HCT116 (cell line): ENCODE data around the gene RBM15B. TPM values are rescaled to one million over a fixed set of nuclear protein-coding genes. Genes with fewer than 3 reads are reported as not detected.

Source experiments
- ATAC-seq: fragments of 200-7000 bp; cut with Tn5 transposase; 2 replicates; pipeline ENCODE4 v1.9.1; 2020; ENCODE audit warnings: mild to moderate bottlenecking, moderate library complexity
- BruUV-seq: library from RNA; stranded (reverse); fragments of 400-500 nt; replicated peaks from 2 replicates; lab custom pipeline; 2021; lab: Mats Ljungman, UMichigan
- CTCF ChIA-PET: fragments of 300-600 bp; sonication (Branson Sonifier 250); formaldehyde crosslinking; loops from one replicate; lab custom pipeline; 2021; ENCODE audit warnings: antibody characterized with exemption; lab: Charles Lee
- POLR2A ChIA-PET: fragments of 300-600, 350-600 bp; sonication (Branson Sonifier 250); formaldehyde crosslinking; loops from one replicate; lab custom pipeline; 2021; ENCODE audit warnings: antibody characterized with exemption; lab: Charles Lee
- RAD21 ChIA-PET, 2 experiments: fragments of 300-600 bp; sonication (Branson Sonifier 250); formaldehyde crosslinking; loops; one replicate each; lab custom pipeline; 2023; ENCODE audit warnings: low total read pairs in 2 of 2; ENCODE audit not compliant: uncharacterized antibody in 2 of 2, unreplicated experiment in 2 of 2, low non-redundant PET in 1 of 2; lab: Charles Lee
- DNase-seq: peaks from one replicate; pipeline ENCODE4 v3.0.0-alpha.2; 2010; ENCODE audit warnings: low read depth, low spot score
- H2AFZ ChIP-seq: fragments of 200-600 bp; shearing (Covaris generic), sonication (generic); 2 replicates; pipeline ENCODE4 v1.6.1; 2017; ENCODE audit warnings: low read depth, mixed run types, mixed read lengths, antibody characterized with exemption, low read length; ENCODE audit not compliant: poor library complexity, severe bottlenecking
- H3K27ac ChIP-seq: 2 replicates; pipeline ENCODE4 v1.5.1; 2012; ENCODE audit warnings: low read depth, low read length
- H3K27me3 ChIP-seq: fragments of 200-600 bp; sonication (generic); 2 replicates; pipeline ENCODE4 v1.6.1; 2016; ENCODE audit warnings: mixed run types, low read length, mixed read lengths; ENCODE audit not compliant: insufficient read depth
- H3K36me3 ChIP-seq, 2 experiments: fragments of 200-500 bp in 1 of 2; fragments of 200-600 bp in 1 of 2; sonication (Bioruptor generic) in 1 of 2; sonication (generic) in 1 of 2; 2 replicates each; pipeline versions ENCODE4 v1.5.1 to v1.6.1; 2014 to 2016; ENCODE audit warnings: low read length in 2 of 2, inconsistent platforms in 1 of 2, mixed read lengths in 1 of 2, mixed run types in 1 of 2; ENCODE audit not compliant: insufficient read depth in 2 of 2, control insufficient read depth in 1 of 2
- H3K4me1 ChIP-seq, 2 experiments: fragments of 200-600 bp in 1 of 2; sonication (generic) in 1 of 2; 2 replicates each; pipeline versions ENCODE4 v1.5.1 to v1.6.1; 2012 to 2017; ENCODE audit warnings: low read length in 2 of 2, inconsistent platforms in 1 of 2, mild to moderate bottlenecking in 1 of 2, mixed read lengths in 1 of 2, mixed run types in 1 of 2, moderate library complexity in 1 of 2; ENCODE audit not compliant: insufficient read depth in 2 of 2, control insufficient read depth in 1 of 2
- H3K4me2 ChIP-seq: fragments of 200-600 bp; sonication (generic); 2 replicates; pipeline ENCODE4 v1.6.1; 2017; ENCODE audit warnings: mixed run types, low read length, mixed read lengths
- H3K4me3 ChIP-seq, 2 experiments: fragments of 200-600 bp in 1 of 2; sonication (generic) in 1 of 2; replicated peaks in 1 of 2; 2 replicates each; pipeline ENCODE4 v1.5.1; 2011 to 2016; ENCODE audit warnings: low read length in 2 of 2, control low read depth in 1 of 2, low read depth in 1 of 2, mild to moderate bottlenecking in 1 of 2, mixed read lengths in 1 of 2, mixed run types in 1 of 2
- H3K79me2 ChIP-seq: fragments of 200-600 bp; sonication (generic); 2 replicates; pipeline ENCODE4 v1.6.1; 2017; ENCODE audit warnings: mild to moderate bottlenecking, mixed run types, low read length, moderate library complexity, mixed read lengths; ENCODE audit not compliant: insufficient read depth
- H3K9ac ChIP-seq: fragments of 200-600 bp; sonication (generic); 2 replicates; pipeline ENCODE4 v1.6.1; 2016; ENCODE audit warnings: low read length, mixed read lengths
- H3K9me2 ChIP-seq: fragments of 200-600 bp; sonication (generic), shearing (Covaris generic); 2 replicates; pipeline ENCODE4 v1.6.1; 2017; ENCODE audit warnings: mixed run types, mild to moderate bottlenecking, moderate library complexity; ENCODE audit not compliant: insufficient read depth
- H3K9me3 ChIP-seq, 2 experiments: fragments of 200-500 bp in 1 of 2; fragments of 200-600 bp in 1 of 2; sonication (Bioruptor generic) in 1 of 2; sonication (generic) in 1 of 2; 2 replicates each; pipeline ENCODE4 v1.6.1; 2014 to 2017; ENCODE audit warnings: low read length in 2 of 2, mixed read lengths in 2 of 2, inconsistent platforms in 1 of 2, low read depth in 1 of 2, mild to moderate bottlenecking in 1 of 2, mixed run types in 1 of 2, moderate library complexity in 1 of 2; ENCODE audit not compliant: control insufficient read depth in 1 of 2, insufficient read depth in 1 of 2
- H4K20me1 ChIP-seq: fragments of 200-600 bp; sonication (generic), shearing (Covaris generic); 2 replicates; pipeline ENCODE4 v1.6.1; 2017; ENCODE audit warnings: mixed run types, mild to moderate bottlenecking, moderate library complexity; ENCODE audit not compliant: insufficient read depth
- CBX3 ChIP-seq: IDR thresholded peaks from 2 replicates; pipeline ENCODE4 v1.6.1; 2012; ENCODE audit warnings: low read depth
- EGR1 ChIP-seq: IDR thresholded peaks from 2 replicates; pipeline ENCODE4 v1.6.1; 2012; ENCODE audit warnings: low read depth
- EZH2 ChIP-seq: fragments of 200-600 bp; sonication (generic); IDR thresholded peaks from 2 replicates; pipeline ENCODE4 v1.6.1; 2017; ENCODE audit warnings: antibody characterized with exemption, mixed run types
- EZH2phosphoT487 ChIP-seq: fragments of 200-600 bp; IDR thresholded peaks from 2 replicates; pipeline ENCODE4 v1.6.1; 2018; ENCODE audit warnings: antibody characterized with exemption, borderline replicate concordance
- FOSL1 ChIP-seq: IDR thresholded peaks from 2 replicates; pipeline ENCODE4 v1.6.1; 2012; ENCODE audit warnings: low read depth
- POLR2AphosphoS5 ChIP-seq: IDR thresholded peaks from 2 replicates; pipeline ENCODE4 v1.6.1; 2011; ENCODE audit warnings: mild to moderate bottlenecking, low read depth, low read length, moderate library complexity
- SIN3A ChIP-seq: IDR thresholded peaks from 2 replicates; pipeline ENCODE4 v1.6.1; 2012; ENCODE audit warnings: low read depth
- SP1 ChIP-seq: IDR thresholded peaks from 2 replicates; pipeline ENCODE4 v1.6.1; 2012; ENCODE audit warnings: low read depth
- SRF ChIP-seq: IDR thresholded peaks from 2 replicates; pipeline ENCODE4 v1.6.1; 2012; ENCODE audit warnings: low read depth
- TCF7L2 ChIP-seq: IDR thresholded peaks from 2 replicates; pipeline ENCODE4 v1.7.0; 2011; ENCODE audit warnings: borderline replicate concordance, inconsistent platforms; ENCODE audit not compliant: insufficient read depth, insufficient read length; ENCODE audit errors: extremely low read depth
- YY1 ChIP-seq: IDR thresholded peaks from 2 replicates; pipeline ENCODE4 v1.6.1; 2011; ENCODE audit warnings: low read length, low read depth, moderate library complexity, mild to moderate bottlenecking; ENCODE audit not compliant: insufficient replicate concordance; ENCODE audit errors: extremely low read depth
- intact Hi-C: fragments of 100-400 bp; cut with micrococcal nuclease; formaldehyde crosslinking; loops from 2 replicates; pipeline ENCODE4 v1.10.0; 2022
- total RNA-seq: library from RNA; stranded (reverse); gene quantifications from one replicate; pipeline ENCODE4 v1.2.1, GENCODE V29; 2021; ENCODE audit not compliant: unreplicated experiment
- TF ChIP-seq, protein P1 (sequence below): IDR thresholded peaks from 2 replicates; pipeline ENCODE4 v1.6.1; 2012; ENCODE audit warnings: low read depth
- TF ChIP-seq, protein P2 (sequence below): IDR thresholded peaks from 2 replicates; pipeline ENCODE4 v1.6.1; 2012
- TF ChIP-seq, protein P3 (sequence below), 3 experiments: fragments of 200-600 bp in 1 of 3; sonication (generic) in 1 of 3; IDR thresholded peaks in 2 of 3; conservative IDR thresholded peaks in 1 of 3; 2 replicates each; pipeline ENCODE4 v1.5.1; 2012 to 2017; ENCODE audit warnings: low read depth in 2 of 3, low read length in 2 of 3, antibody characterized with exemption in 1 of 3, borderline replicate concordance in 1 of 3, control low read depth in 1 of 3, mild to moderate bottlenecking in 1 of 3, mixed read lengths in 1 of 3, mixed run types in 1 of 3, moderate library complexity in 1 of 3; ENCODE audit not compliant: insufficient read depth in 1 of 3

RBM15B gene
- total RNA-seq, 1 experiment from 2014 or later: 24.1 TPM

DNA sequence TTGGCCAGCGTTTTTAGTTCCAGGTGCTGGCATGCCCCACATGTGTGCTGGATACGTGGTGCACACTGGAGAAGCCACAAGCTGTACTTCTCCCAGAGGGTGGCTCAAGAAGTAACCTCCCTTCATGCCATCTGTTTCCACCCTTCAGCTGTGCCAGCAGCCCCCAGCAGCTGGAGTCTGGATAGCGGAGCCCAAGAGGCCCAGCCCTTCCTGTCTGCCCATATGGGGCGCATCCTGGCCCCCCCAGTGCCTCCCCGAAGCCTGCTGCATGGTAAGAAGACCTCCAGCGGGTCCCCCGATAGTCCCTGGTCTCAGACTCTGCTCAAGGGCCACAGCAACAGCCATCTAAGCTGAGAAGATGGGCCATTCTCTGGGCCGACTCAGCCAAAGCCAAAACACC is 11.8 kb upstream of the RBM15B start:
- RAD21 ChIA-PET: no interaction called here
- Histone ChIP-seq H3K4me2 (no peak overlapping the region), H3K27me3 (no peaks in the 10 kb centered on the region), H3K9me2 (no peaks in the 10 kb centered on the region), H3K4me1 (peaks cover 0 to 9% of the 10 kb centered on the region in 2 experiments; a peak in 2 of 4 replicates), H3K27ac (no peak overlapping the region), H2AFZ (no peak overlapping the region), H3K36me3 (no peaks in the 10 kb centered on the region), H3K4me3 (no peak overlapping the region), H4K20me1 (no peaks in the 10 kb centered on the region), H3K9ac (no peak overlapping the region), H3K9me3 (no peaks in the 10 kb centered on the region), H3K79me2 (peaks cover 10% of the 10 kb centered on the region)
- CTCF ChIA-PET: no interaction called here
- ATAC-seq (no peak), DNase-seq (no peak)
- no TSS peak for BruUV-seq
- intact Hi-C loops: no loop called here
- POLR2A ChIA-PET: no interaction called here
- TF ChIP-seq YY1: no peak
- no peak for TF ChIP-seq SIN3A
- no peak for TF ChIP-seq EGR1
- no peak for TF ChIP-seq FOSL1
- no peak for TF ChIP-seq EZH2
- no peak for TF ChIP-seq POLR2AphosphoS5
- TF ChIP-seq EZH2phosphoT487: no peak
- TF ChIP-seq, protein P1, sequence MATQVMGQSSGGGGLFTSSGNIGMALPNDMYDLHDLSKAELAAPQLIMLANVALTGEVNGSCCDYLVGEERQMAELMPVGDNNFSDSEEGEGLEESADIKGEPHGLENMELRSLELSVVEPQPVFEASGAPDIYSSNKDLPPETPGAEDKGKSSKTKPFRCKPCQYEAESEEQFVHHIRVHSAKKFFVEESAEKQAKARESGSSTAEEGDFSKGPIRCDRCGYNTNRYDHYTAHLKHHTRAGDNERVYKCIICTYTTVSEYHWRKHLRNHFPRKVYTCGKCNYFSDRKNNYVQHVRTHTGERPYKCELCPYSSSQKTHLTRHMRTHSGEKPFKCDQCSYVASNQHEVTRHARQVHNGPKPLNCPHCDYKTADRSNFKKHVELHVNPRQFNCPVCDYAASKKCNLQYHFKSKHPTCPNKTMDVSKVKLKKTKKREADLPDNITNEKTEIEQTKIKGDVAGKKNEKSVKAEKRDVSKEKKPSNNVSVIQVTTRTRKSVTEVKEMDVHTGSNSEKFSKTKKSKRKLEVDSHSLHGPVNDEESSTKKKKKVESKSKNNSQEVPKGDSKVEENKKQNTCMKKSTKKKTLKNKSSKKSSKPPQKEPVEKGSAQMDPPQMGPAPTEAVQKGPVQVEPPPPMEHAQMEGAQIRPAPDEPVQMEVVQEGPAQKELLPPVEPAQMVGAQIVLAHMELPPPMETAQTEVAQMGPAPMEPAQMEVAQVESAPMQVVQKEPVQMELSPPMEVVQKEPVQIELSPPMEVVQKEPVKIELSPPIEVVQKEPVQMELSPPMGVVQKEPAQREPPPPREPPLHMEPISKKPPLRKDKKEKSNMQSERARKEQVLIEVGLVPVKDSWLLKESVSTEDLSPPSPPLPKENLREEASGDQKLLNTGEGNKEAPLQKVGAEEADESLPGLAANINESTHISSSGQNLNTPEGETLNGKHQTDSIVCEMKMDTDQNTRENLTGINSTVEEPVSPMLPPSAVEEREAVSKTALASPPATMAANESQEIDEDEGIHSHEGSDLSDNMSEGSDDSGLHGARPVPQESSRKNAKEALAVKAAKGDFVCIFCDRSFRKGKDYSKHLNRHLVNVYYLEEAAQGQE: no peak
- TF ChIP-seq, protein P2, sequence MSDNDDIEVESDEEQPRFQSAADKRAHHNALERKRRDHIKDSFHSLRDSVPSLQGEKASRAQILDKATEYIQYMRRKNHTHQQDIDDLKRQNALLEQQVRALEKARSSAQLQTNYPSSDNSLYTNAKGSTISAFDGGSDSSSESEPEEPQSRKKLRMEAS: no peak
- TF ChIP-seq SP1: no peak
- TF ChIP-seq CBX3: no peak
- no peak for TF ChIP-seq TCF7L2
- TF ChIP-seq, protein P3, sequence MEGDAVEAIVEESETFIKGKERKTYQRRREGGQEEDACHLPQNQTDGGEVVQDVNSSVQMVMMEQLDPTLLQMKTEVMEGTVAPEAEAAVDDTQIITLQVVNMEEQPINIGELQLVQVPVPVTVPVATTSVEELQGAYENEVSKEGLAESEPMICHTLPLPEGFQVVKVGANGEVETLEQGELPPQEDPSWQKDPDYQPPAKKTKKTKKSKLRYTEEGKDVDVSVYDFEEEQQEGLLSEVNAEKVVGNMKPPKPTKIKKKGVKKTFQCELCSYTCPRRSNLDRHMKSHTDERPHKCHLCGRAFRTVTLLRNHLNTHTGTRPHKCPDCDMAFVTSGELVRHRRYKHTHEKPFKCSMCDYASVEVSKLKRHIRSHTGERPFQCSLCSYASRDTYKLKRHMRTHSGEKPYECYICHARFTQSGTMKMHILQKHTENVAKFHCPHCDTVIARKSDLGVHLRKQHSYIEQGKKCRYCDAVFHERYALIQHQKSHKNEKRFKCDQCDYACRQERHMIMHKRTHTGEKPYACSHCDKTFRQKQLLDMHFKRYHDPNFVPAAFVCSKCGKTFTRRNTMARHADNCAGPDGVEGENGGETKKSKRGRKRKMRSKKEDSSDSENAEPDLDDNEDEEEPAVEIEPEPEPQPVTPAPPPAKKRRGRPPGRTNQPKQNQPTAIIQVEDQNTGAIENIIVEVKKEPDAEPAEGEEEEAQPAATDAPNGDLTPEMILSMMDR (IDR thresholded peaks at IDR 0.05 in 2 of 3, conservative IDR thresholded peaks at IDR 0.05 in 1 of 3; ENCODE audit: borderline replicate concordance in 1 of 3, insufficient read depth in 1 of 3, low read depth in 2 of 3, low read length in 2 of 3): no peak
- TF ChIP-seq SRF: no peak
